Activated naive CD8-positive, alpha-beta T cell treated with anti-CD3 and anti-CD28 coated beads, Interleukin-2, amount 50 U/mL, for 24 hours (primary cell): ENCODE measurements around the gene C2CD2L.

ENCODE experiments used
- ATAC-seq: fragments of 150-1000 bp; cut with Tn5 transposase; one replicate; pipeline ENCODE4 v1.10.0; 2021
- DNase-seq: peaks from one replicate; pipeline ENCODE4 v3.0.0; 2021
- H3K27ac Mint-ChIP-seq: one replicate; pipeline ENCODE4 v1.8.0; 2021; ENCODE audit warnings: mild to moderate bottlenecking, mixed read lengths
- H3K27me3 Mint-ChIP-seq: one replicate; pipeline ENCODE4 v1.8.0; 2021; ENCODE audit warnings: mixed read lengths
- H3K36me3 Mint-ChIP-seq: one replicate; pipeline ENCODE4 v1.8.0; 2021; ENCODE audit warnings: low read depth, mixed read lengths
- H3K4me1 Mint-ChIP-seq: one replicate; pipeline ENCODE4 v1.8.0; 2021; ENCODE audit warnings: mixed read lengths
- H3K4me3 Mint-ChIP-seq: one replicate; pipeline ENCODE4 v1.8.0; 2021; ENCODE audit warnings: mild to moderate bottlenecking, moderate library complexity, mixed read lengths
- H3K9me3 Mint-ChIP-seq: one replicate; pipeline ENCODE4 v1.8.0; 2021; ENCODE audit warnings: mixed read lengths

Gene C2CD2L

GRCh38 chr11:119147604-119148333, 40.6 kb downstream of the C2CD2L start:
- ATAC-seq = no peak
- H3K9me3 Mint-ChIP-seq = no peaks in the 10 kb centered on the region
- no peak overlapping the region for H3K27ac Mint-ChIP-seq
- H3K36me3 Mint-ChIP-seq = no peaks in the 10 kb centered on the region
- H3K27me3 Mint-ChIP-seq = peaks cover 42% of the 10 kb centered on the region
- H3K4me3 Mint-ChIP-seq = peak overlapping the region; percentile 66
- H3K4me1 Mint-ChIP-seq = peaks cover 13% of the 10 kb centered on the region
- DNase-seq = no peak

- peaks cover 37% of the 10 kb centered on the region for H3K27me3 Mint-ChIP-seq
- H3K4me3 Mint-ChIP-seq = peak overlapping the region; percentile 66
Observed at GRCh38 chr11:119148720-119149017, 41.5 kb downstream of the C2CD2L start.

GRCh38 chr11:119149018-119149785, 42.1 kb downstream of the C2CD2L start, which contains the start of gene ABCG4:
TSS of gene ABCG4 (plus strand) at chr11:119149052. CDS start at chr11:119149966, 914 bp downstream.
- Mint-ChIP-seq H3K9me3 (no peaks in the 10 kb centered on the region), H3K27me3 (peaks cover 35% of the 10 kb centered on the region), H3K4me3 (peak within 1 kb of the TSS; percentile 66), H3K36me3 (no peaks in the 10 kb centered on the region), H3K27ac (no peak within 1 kb of the TSS), H3K4me1 (peaks cover 13% of the 10 kb centered on the region)
- DNase-seq (peak; percentile 25), ATAC-seq (peak; percentile 44)

More at GRCh38 chr11:119148720-119149017, 41.5 kb downstream of the C2CD2L start:
- ATAC-seq = no peak
- no peak overlapping the region for H3K27ac Mint-ChIP-seq
- no peak for DNase-seq
- H3K4me1 Mint-ChIP-seq = peaks cover 13% of the 10 kb centered on the region
- H3K9me3 Mint-ChIP-seq = no peaks in the 10 kb centered on the region
- no peaks in the 10 kb centered on the region for H3K36me3 Mint-ChIP-seq

- ATAC-seq (no peak), DNase-seq (no peak)
- Mint-ChIP-seq H3K4me3 (peak overlapping the region; percentile 4), H3K27me3 (peaks cover 35% of the 10 kb centered on the region), H3K36me3 (no peaks in the 10 kb centered on the region), H3K4me1 (peaks cover 13% of the 10 kb centered on the region), H3K27ac (no peak overlapping the region), H3K9me3 (no peaks in the 10 kb centered on the region)
Observed at GRCh38 chr11:119149786-119150275, 42.7 kb downstream of the C2CD2L start.

- Mint-ChIP-seq H3K27ac (no peak overlapping the region), H3K4me1 (peaks cover 13% of the 10 kb centered on the region), H3K9me3 (no peaks in the 10 kb centered on the region), H3K36me3 (no peaks in the 10 kb centered on the region), H3K4me3 (no peak overlapping the region), H3K27me3 (peaks cover 26% of the 10 kb centered on the region)
- ATAC-seq (no peak), DNase-seq (no peak)
Observed at GRCh38 chr11:119152043-119152442, 44.9 kb downstream of the C2CD2L start.

GRCh38 chr11:119152604-119153003, 45.5 kb downstream of the C2CD2L start:
- Mint-ChIP-seq H3K27me3 (peaks cover 21% of the 10 kb centered on the region), H3K4me3 (no peak overlapping the region)

GRCh38 chr11:119153049-119153818, 46.1 kb downstream of the C2CD2L start:
- Mint-ChIP-seq H3K9me3 (no peaks in the 10 kb centered on the region), H3K4me1 (peaks cover 7% of the 10 kb centered on the region), H3K27ac (no peak overlapping the region), H3K36me3 (no peaks in the 10 kb centered on the region), H3K27me3 (peaks cover 15% of the 10 kb centered on the region), H3K4me3 (no peak overlapping the region)
- DNase-seq = no peak
- no peak for ATAC-seq

More at GRCh38 chr11:119152604-119153003, 45.5 kb downstream of the C2CD2L start:
- no peak overlapping the region for H3K27ac Mint-ChIP-seq
- no peaks in the 10 kb centered on the region for H3K36me3 Mint-ChIP-seq
- H3K4me1 Mint-ChIP-seq = peaks cover 13% of the 10 kb centered on the region
- DNase-seq (no peak), ATAC-seq (no peak)
- H3K9me3 Mint-ChIP-seq = no peaks in the 10 kb centered on the region

GRCh38 chr11:119154178-119154577, 47.0 kb downstream of the C2CD2L start:
- ATAC-seq (no peak), DNase-seq (no peak)
- no peaks in the 10 kb centered on the region for H3K9me3 Mint-ChIP-seq
- H3K27ac Mint-ChIP-seq = no peak overlapping the region
- peaks cover 9% of the 10 kb centered on the region for H3K27me3 Mint-ChIP-seq
- no peak overlapping the region for H3K4me3 Mint-ChIP-seq
- H3K4me1 Mint-ChIP-seq = peaks cover 2% of the 10 kb centered on the region
- no peaks in the 10 kb centered on the region for H3K36me3 Mint-ChIP-seq

GRCh38 chr11:119155733-119156492, 48.8 kb downstream of the C2CD2L start:
- H3K4me3 Mint-ChIP-seq = no peak overlapping the region
- H3K36me3 Mint-ChIP-seq = no peaks in the 10 kb centered on the region
- ATAC-seq (no peak), DNase-seq (no peak)
- peaks cover 3% of the 10 kb centered on the region for H3K27me3 Mint-ChIP-seq
- H3K27ac Mint-ChIP-seq = no peak overlapping the region
- no peaks in the 10 kb centered on the region for H3K9me3 Mint-ChIP-seq
- H3K4me1 Mint-ChIP-seq = peaks cover 2% of the 10 kb centered on the region

GRCh38 chr11:119156496-119156895, 49.4 kb downstream of the C2CD2L start:
- no peak overlapping the region for H3K27ac Mint-ChIP-seq
- no peaks in the 10 kb centered on the region for H3K9me3 Mint-ChIP-seq
- no peaks in the 10 kb centered on the region for H3K36me3 Mint-ChIP-seq
- no peaks in the 10 kb centered on the region for H3K4me1 Mint-ChIP-seq
- H3K4me3 Mint-ChIP-seq = no peak overlapping the region
- H3K27me3 Mint-ChIP-seq = peaks cover 3% of the 10 kb centered on the region
- DNase-seq (no peak), ATAC-seq (no peak)

- H3K4me1 Mint-ChIP-seq = no peaks in the 10 kb centered on the region
- ATAC-seq = no peak
- H3K36me3 Mint-ChIP-seq = no peaks in the 10 kb centered on the region
- H3K27ac Mint-ChIP-seq = no peak overlapping the region
- DNase-seq = no peak
- H3K27me3 Mint-ChIP-seq = peaks cover 3% of the 10 kb centered on the region
- no peaks in the 10 kb centered on the region for H3K9me3 Mint-ChIP-seq
- no peak overlapping the region for H3K4me3 Mint-ChIP-seq
Observed at GRCh38 chr11:119157063-119157462, 49.9 kb downstream of the C2CD2L start.

- ATAC-seq (no peak), DNase-seq (no peak)
- Mint-ChIP-seq H3K4me3 (no peak overlapping the region), H3K4me1 (no peaks in the 10 kb centered on the region), H3K27me3 (peaks cover 3% of the 10 kb centered on the region), H3K27ac (no peak overlapping the region), H3K9me3 (no peaks in the 10 kb centered on the region), H3K36me3 (no peaks in the 10 kb centered on the region)
Observed at GRCh38 chr11:119158467-119158866, 51.3 kb downstream of the C2CD2L start.

GRCh38 chr11:119160151-119160550, 53.0 kb downstream of the C2CD2L start:
- no peaks in the 10 kb centered on the region for H3K9me3 Mint-ChIP-seq
- ATAC-seq = no peak
- H3K36me3 Mint-ChIP-seq = no peaks in the 10 kb centered on the region
- no peak overlapping the region for H3K4me3 Mint-ChIP-seq
- H3K27me3 Mint-ChIP-seq = peaks cover 3% of the 10 kb centered on the region
- no peak overlapping the region for H3K27ac Mint-ChIP-seq
- H3K4me1 Mint-ChIP-seq = no peaks in the 10 kb centered on the region
- no peak for DNase-seq

GRCh38 chr11:119161871-119162270, 54.7 kb downstream of the C2CD2L start:
- H3K36me3 Mint-ChIP-seq = no peaks in the 10 kb centered on the region
- no peaks in the 10 kb centered on the region for H3K27me3 Mint-ChIP-seq
- no peak overlapping the region for H3K27ac Mint-ChIP-seq
- no peaks in the 10 kb centered on the region for H3K9me3 Mint-ChIP-seq
- ATAC-seq = no peak
- no peaks in the 10 kb centered on the region for H3K4me1 Mint-ChIP-seq
- no peak overlapping the region for H3K4me3 Mint-ChIP-seq
- no peak for DNase-seq
